Activated CD8-positive, alpha-beta T cell treated with anti-CD3 and anti-CD28 coated beads, Interleukin-2, amount 10 ng/mL, durations not matched to agents 7 days and 5 days (primary cell): ENCODE data around the gene CENPT. TPM values are rescaled to one million over a fixed set of nuclear protein-coding genes. Genes with fewer than 3 reads are reported as not detected.

ENCODE experiments used
- ATAC-seq: fragments of 150-1000 bp; cut with Tn5 transposase; one replicate; pipeline ENCODE4 v1.10.0; 2021; ENCODE audit warnings: moderate library complexity
- CTCF ChIA-PET: fragments of 350-600 bp; sonication (Branson Sonifier 250); formaldehyde crosslinking; loops from one replicate; lab custom pipeline; 2021; ENCODE audit warnings: antibody characterized with exemption; lab: Charles Lee
- POLR2A ChIA-PET: fragments of 350-600 bp; sonication (Branson Sonifier 250); formaldehyde crosslinking; loops from one replicate; lab custom pipeline; 2021; ENCODE audit warnings: antibody characterized with exemption; lab: Charles Lee
- DNase-seq: peaks from one replicate; pipeline ENCODE4 v3.0.0-alpha.2; 2020
- H3K27ac Mint-ChIP-seq: one replicate; pipeline ENCODE4 v1.8.0; 2021; ENCODE audit warnings: mild to moderate bottlenecking, mixed read lengths
- H3K27me3 Mint-ChIP-seq: one replicate; pipeline ENCODE4 v1.8.0; 2021; ENCODE audit warnings: low read depth, mixed read lengths
- H3K36me3 Mint-ChIP-seq: one replicate; pipeline ENCODE4 v1.8.0; 2021; ENCODE audit warnings: low read depth, mixed read lengths
- H3K4me1 Mint-ChIP-seq: one replicate; pipeline ENCODE4 v1.8.0; 2021; ENCODE audit warnings: low read depth, mixed read lengths
- H3K4me3 Mint-ChIP-seq: one replicate; pipeline ENCODE4 v1.8.0; 2021; ENCODE audit warnings: mild to moderate bottlenecking, mixed read lengths
- H3K9me3 Mint-ChIP-seq: one replicate; pipeline ENCODE4 v1.8.0; 2022; ENCODE audit warnings: mixed read lengths; ENCODE audit not compliant: insufficient read depth
- total RNA-seq, 2 experiments: library from RNA; stranded (reverse); gene quantifications; one replicate each; pipeline ENCODE4 v1.2.3, GENCODE V29; 2021

The CENPT gene
- total RNA-seq, 2 experiments from 2014 or later = 58.9 to 63.6 TPM

DNA sequence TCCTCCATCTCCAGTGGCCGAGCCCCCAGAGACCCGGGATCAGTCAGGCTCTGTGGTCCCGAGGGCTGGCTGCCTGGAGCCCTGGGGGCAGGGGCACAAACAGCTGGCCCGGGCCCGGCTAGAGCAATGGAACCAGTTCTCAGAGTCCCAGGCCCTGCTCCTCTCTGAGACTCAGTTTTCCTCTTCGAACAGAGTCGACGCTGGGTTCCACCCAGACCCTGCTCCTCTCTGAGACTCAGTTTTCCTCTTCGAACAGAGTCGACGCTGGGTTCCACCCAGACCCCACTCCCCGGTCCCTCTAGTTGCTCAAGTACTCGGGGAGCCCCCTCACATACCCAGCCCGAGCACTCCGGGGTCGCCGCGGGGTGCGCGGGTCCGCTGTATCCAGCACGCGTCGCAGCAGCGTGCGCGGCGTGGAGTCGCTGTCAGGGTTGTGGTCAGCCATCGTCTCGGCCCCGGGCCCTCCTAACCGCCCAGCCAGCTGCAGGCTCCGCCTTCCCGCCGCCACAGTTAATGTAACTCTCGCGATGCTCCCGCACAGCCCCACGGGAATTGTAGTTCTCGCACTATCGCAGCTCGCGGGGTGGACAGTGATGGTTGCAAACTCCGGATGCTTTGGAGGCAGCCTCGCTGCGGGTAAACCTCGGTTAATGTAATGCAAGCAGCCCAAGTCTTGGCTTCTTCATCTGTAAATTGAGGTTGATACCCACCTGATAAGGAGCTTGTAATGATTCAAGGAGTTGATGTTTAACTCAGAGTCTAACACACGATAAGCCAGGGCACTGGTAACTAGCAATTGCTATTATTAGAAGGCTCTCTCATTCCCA is 13.9 kb downstream of the CENPT start:
- Mint-ChIP-seq H3K4me1 (peaks cover 11% of the 10 kb centered on the region), H3K27ac (peak overlapping the region; percentile 88), H3K4me3 (peak overlapping the region; percentile 92), H3K36me3 (no peaks in the 10 kb centered on the region), H3K9me3 (no peaks in the 10 kb centered on the region), H3K27me3 (no peaks in the 10 kb centered on the region)
- ChIA-PET POLR2A (interaction anchor here (0.6 to 3.1 kb wide), 11 partner anchors 11 to 114 kb away, joined by 3 to 28 read pairs (median 3); partner anchors contain the start of genes GFOD2, NUTF2, PSMB10 and RANBP10), CTCF (interaction anchor here (0.6 to 2.4 kb wide), 11 partner anchors 11 to 319 kb away, joined by 3 to 47 read pairs (median 4); partner anchors contain the start of genes CARMIL2 and GFOD2)
- ATAC-seq = peak; percentile 98
- DNase-seq = peak; percentile 97

GRCh38 chr16:67833030-67833414 is 14.5 kb downstream of the CENPT start:
- no peaks in the 10 kb centered on the region for H3K27me3 Mint-ChIP-seq
- H3K4me3 Mint-ChIP-seq = peak overlapping the region; percentile 92
- ATAC-seq = no peak
- POLR2A ChIA-PET = interaction anchor here (0.6 to 3.1 kb wide), 9 partner anchors 12 to 114 kb away, joined by 3 to 28 read pairs (median 3); partner anchors contain the start of genes GFOD2, NUTF2, PSMB10 and RANBP10
- H3K36me3 Mint-ChIP-seq = no peaks in the 10 kb centered on the region
- peaks cover 11% of the 10 kb centered on the region for H3K4me1 Mint-ChIP-seq
- DNase-seq = no peak
- no peaks in the 10 kb centered on the region for H3K9me3 Mint-ChIP-seq
- H3K27ac Mint-ChIP-seq = peak overlapping the region; percentile 88
- CTCF ChIA-PET = interaction anchor here (0.6 to 2.4 kb wide), 12 partner anchors 11 to 319 kb away, joined by 3 to 47 read pairs (median 4); partner anchors contain the start of genes CARMIL2 and GFOD2

- Mint-ChIP-seq H3K27ac (no peak overlapping the region), H3K4me3 (no peak overlapping the region), H3K36me3 (no peaks in the 10 kb centered on the region), H3K27me3 (no peaks in the 10 kb centered on the region), H3K4me1 (peaks cover 7% of the 10 kb centered on the region), H3K9me3 (no peaks in the 10 kb centered on the region)
- POLR2A ChIA-PET = no interaction called here
- CTCF ChIA-PET = interaction anchor here (0.7 kb wide), 1 partner anchor 12 kb away, joined by 3 read pairs; no protein-coding TSS in a partner anchor
- DNase-seq (no peak), ATAC-seq (no peak)
Measured at GRCh38 chr16:67828651-67829050, 18.8 kb downstream of the CENPT start.

DNA sequence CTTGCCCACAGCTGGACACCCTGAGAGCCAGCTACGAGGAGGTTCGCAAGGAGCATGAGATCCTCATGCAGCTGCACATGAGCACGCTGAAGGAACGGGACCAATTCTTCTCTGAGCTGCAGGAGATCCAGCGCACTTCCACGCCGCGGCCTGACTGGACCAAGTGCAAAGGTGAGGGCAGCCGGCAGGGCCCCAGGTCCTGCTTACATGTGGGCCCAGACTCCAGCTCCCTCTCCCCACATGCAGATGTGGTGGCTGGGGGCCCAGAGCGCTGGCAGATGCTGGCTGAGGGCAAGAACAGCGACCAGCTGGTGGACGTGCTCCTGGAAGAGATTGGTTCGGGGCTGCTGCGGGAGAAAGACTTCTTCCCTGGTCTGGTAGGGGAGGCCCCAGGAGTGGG is 21.6 kb downstream of the CENPT start:
- POLR2A ChIA-PET = no interaction called here
- no peaks in the 10 kb centered on the region for H3K27me3 Mint-ChIP-seq
- H3K4me1 Mint-ChIP-seq = no peaks in the 10 kb centered on the region
- ATAC-seq = no peak
- H3K4me3 Mint-ChIP-seq = no peak overlapping the region
- no peaks in the 10 kb centered on the region for H3K9me3 Mint-ChIP-seq
- DNase-seq = no peak
- H3K27ac Mint-ChIP-seq = no peak overlapping the region
- CTCF ChIA-PET = interaction anchor here (0.9 to 2.5 kb wide), 2 partner anchors 10 to 305 kb away, joined by 3 to 14 read pairs; no protein-coding TSS in a partner anchor
- no peaks in the 10 kb centered on the region for H3K36me3 Mint-ChIP-seq

DNA sequence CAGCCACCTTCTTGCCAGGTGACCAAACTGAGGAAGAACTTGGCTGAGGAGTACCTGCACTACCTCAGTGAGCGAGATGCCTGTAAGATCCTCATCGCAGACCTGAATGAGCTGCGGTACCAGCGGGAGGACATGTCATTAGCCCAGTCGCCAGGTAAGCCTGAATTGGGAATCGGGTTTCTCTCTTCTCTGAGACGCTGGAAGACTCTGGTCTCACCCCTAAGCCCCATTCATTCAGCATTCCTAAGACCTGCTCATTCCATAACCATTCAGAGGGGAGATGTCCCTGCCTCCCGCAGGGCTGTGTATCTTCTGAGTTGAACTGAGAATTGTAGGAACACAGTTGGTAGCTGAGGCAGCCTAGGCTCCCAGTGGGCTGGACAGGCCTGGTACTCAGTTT is 22.4 kb downstream of the CENPT start:
- no peak for ATAC-seq
- H3K36me3 Mint-ChIP-seq = no peaks in the 10 kb centered on the region
- POLR2A ChIA-PET = no interaction called here
- H3K27me3 Mint-ChIP-seq = no peaks in the 10 kb centered on the region
- no peak overlapping the region for H3K27ac Mint-ChIP-seq
- DNase-seq = no peak
- no peaks in the 10 kb centered on the region for H3K4me1 Mint-ChIP-seq
- no peaks in the 10 kb centered on the region for H3K9me3 Mint-ChIP-seq
- CTCF ChIA-PET = interaction anchor here (2.5 kb wide), 1 partner anchor 9 kb away, joined by 14 read pairs; no protein-coding TSS in a partner anchor
- H3K4me3 Mint-ChIP-seq = no peak overlapping the region

GRCh38 chr16:67822511-67822910 is 25.0 kb downstream of the CENPT start:
- no peak overlapping the region for H3K4me3 Mint-ChIP-seq
- no peak for ATAC-seq
- CTCF ChIA-PET = no interaction called here
- DNase-seq = no peak
- no peaks in the 10 kb centered on the region for H3K27me3 Mint-ChIP-seq
- no peaks in the 10 kb centered on the region for H3K9me3 Mint-ChIP-seq
- H3K4me1 Mint-ChIP-seq = no peaks in the 10 kb centered on the region
- no peak overlapping the region for H3K27ac Mint-ChIP-seq
- H3K36me3 Mint-ChIP-seq = no peaks in the 10 kb centered on the region
- POLR2A ChIA-PET = no interaction called here

DNA sequence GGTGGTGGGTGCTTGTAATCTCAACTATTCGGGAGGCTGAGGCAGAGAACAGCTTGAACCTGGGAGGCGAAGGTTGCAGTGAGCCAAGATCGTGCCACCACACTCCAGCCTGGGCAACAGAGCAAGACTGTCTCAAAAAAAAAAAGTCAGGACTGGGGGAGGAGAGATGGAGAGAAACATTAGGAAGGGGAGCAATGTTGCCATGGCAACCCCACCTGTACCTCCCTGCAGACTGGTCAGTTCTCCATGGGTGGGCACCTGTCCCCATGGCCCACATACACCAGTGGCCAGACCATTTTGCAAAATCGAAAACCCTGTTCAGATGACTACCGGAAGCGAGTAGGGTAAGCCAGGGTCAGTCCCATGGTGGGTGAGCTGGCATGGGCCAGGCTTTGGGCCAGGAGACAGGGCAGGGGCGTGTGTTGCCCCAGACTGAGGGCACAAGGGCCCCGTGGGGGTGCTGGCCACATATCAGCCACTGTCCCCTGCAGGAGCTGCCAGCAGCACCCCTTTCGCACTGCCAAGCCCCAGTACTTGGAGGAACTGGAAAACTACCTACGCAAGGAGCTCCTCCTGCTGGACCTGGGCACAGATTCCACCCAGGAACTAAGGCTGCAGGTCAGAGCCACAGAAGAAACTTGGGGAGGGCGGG is 26.8 kb downstream of the CENPT start:
- ChIA-PET POLR2A (no interaction called here), CTCF (interaction anchor here (0.7 to 1.2 kb wide), 2 partner anchors 12 to 505 kb away, joined by 3 read pairs; no protein-coding TSS in a partner anchor)
- DNase-seq = no peak
- Mint-ChIP-seq H3K4me1 (peaks cover 7% of the 10 kb centered on the region), H3K36me3 (no peaks in the 10 kb centered on the region), H3K9me3 (no peaks in the 10 kb centered on the region), H3K4me3 (no peak overlapping the region), H3K27me3 (no peaks in the 10 kb centered on the region), H3K27ac (no peak overlapping the region)
- no peak for ATAC-seq

DNA sequence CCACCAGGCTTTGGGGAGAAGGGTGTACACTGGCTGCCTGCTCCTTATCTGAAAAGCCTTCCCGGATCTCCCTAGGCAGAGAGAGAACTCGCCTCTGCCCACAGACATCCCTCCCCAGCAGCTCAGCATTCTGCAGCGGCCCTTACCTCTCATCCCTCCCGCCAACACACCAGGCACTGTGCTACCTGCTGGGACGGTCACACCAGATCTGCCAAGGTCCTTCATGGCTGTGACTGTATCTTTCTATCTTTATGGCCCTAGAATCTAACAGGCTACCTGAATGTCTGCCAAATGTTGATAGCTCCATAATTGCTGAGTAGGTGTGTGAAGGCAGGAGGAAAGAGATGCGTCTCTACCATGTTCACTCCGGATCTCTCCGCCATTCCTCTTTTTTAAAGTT is 32.9 kb downstream of the CENPT start:
- POLR2A ChIA-PET = no interaction called here
- ATAC-seq = no peak
- H3K9me3 Mint-ChIP-seq = no peaks in the 10 kb centered on the region

GRCh38 chr16:67811899-67812298 is 35.6 kb downstream of the CENPT start:
- CTCF ChIA-PET = no interaction called here
- H3K4me3 Mint-ChIP-seq = no peak overlapping the region
- H3K27me3 Mint-ChIP-seq = peaks cover 5% of the 10 kb centered on the region
- H3K27ac Mint-ChIP-seq = no peak overlapping the region
- no peaks in the 10 kb centered on the region for H3K9me3 Mint-ChIP-seq
- H3K4me1 Mint-ChIP-seq = peaks cover 10% of the 10 kb centered on the region
- DNase-seq (no peak), ATAC-seq (no peak)
- H3K36me3 Mint-ChIP-seq = no peaks in the 10 kb centered on the region
- POLR2A ChIA-PET = no interaction called here

More for the DNA sequence above, 32.9 kb downstream of the CENPT start:
- Mint-ChIP-seq H3K27me3 (peaks cover 5% of the 10 kb centered on the region), H3K4me1 (peaks cover 7% of the 10 kb centered on the region), H3K4me3 (no peak overlapping the region), H3K27ac (no peak overlapping the region), H3K36me3 (no peaks in the 10 kb centered on the region)
- no peak for DNase-seq
- CTCF ChIA-PET = interaction anchor here (2.7 to 3.5 kb wide), 6 partner anchors 7 to 226 kb away, joined by 18 to 47 read pairs (median 30); partner anchors contain the start of genes RANBP10 and TSNAXIP1

GRCh38 chr16:67807148-67807682 is 40.3 kb downstream of the CENPT start:
- Mint-ChIP-seq H3K9me3 (no peaks in the 10 kb centered on the region), H3K4me1 (peaks cover 34% of the 10 kb centered on the region), H3K36me3 (peaks cover 29% of the 10 kb centered on the region), H3K27ac (peak overlapping the region; percentile 90), H3K27me3 (peaks cover 5% of the 10 kb centered on the region), H3K4me3 (peak overlapping the region; percentile 94)
- no peak for ATAC-seq
- CTCF ChIA-PET = interaction anchor here (0.9 to 3.0 kb wide), 8 partner anchors 9 to 326 kb away, joined by 3 to 47 read pairs (median 4); partner anchors contain the start of genes ATP6V0D1, C16orf86, GFOD2 and PSKH1
- POLR2A ChIA-PET = interaction anchor here (0.6 to 1.5 kb wide), 9 partner anchors 10 to 192 kb away, joined by 3 to 7 read pairs (median 4); partner anchors contain the start of genes DPEP2, GFOD2 and NUTF2
- DNase-seq = no peak
